Fibroblast of the conjunctiva (primary cell): Measurements from ENCODE around the gene ALG12.

ENCODE experiments used
- DNase-seq: peaks from one replicate; pipeline ENCODE4 v3.0.0-alpha.2; 2010; ENCODE audit warnings: low read depth

ALG12 gene

DNA sequence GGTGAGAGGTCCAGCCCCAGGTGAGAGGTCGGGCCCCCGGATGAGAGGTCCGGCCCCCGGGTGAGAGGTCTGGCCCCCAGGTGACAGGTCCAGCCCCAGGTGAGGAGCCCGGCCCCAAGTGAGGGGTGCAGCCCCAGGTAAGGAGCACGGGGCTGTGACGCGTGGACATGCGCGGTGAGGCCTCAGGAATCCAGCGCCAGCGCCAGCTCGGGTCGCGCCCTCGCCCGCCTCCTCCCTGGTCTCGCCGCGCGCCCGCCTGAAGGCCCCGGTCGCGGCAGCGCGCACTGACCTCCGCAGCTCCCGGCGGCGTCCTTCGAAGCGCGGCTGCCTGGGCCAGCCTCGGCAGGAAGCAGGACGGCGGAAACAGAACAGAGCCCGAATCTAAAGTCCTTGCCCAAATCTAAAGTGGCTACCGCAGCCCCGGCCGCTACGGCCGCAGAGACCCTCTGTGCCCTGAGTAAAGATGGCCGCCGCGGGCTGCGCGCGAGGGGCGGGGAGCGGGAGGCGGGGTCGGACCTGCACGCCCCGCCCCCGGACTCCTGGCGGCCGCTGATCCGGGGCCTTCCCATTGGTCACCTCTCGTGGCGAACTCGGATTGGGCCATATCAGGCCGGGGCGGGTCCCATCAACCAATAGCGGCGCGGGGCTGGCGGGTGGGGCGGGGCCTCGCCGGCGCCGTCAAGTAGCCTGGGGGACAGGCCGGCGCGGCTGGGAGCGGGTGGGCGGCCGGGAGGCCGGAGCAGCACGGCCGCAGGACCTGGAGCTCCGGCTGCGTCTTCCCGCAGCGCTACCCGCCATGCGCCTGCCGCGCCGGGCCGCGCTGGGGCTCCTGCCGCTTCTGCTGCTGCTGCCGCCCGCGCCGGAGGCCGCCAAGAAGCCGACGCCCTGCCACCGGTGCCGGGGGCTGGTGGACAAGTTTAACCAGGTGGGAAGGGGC lies at the start of gene ALG12, which contains the start of gene CRELD2:
Gene ALG12 (minus strand): TSS at position 465 of the 937 bp plus-strand sequence. CDS start 4,673 bp downstream, outside the sequence.
Gene CRELD2 (plus strand): TSS at position 661 of the 937 bp plus-strand sequence. CDS start 136 bp downstream, at position 797.
- peak; percentile 92 for DNase-seq

DNA sequence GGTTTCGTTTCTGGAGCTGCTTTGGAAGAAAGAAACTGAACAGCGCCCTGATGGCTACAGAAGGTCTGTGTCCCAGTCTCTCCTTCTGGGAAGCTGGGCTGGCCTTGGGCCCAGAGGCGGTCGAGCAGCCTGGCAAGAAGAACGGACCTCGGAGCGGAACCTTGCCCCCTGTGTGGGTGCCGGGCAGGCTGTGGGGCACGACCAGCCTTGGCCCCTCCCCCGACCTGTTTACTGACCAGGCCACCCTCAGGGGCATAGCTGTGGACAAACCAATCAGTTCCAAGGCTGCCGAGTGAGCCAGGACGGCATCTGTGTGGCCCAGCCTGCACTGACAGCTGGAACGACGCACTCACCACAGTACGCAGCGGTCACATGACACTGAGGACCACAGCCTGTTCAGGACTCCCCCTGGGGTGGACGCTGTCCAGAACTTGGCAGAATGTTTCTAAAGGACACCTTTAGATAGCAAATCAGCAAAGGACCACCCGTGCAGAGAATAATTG lies 49.5 kb upstream of the ALG12 start:
- DNase-seq: no peak

DNA sequence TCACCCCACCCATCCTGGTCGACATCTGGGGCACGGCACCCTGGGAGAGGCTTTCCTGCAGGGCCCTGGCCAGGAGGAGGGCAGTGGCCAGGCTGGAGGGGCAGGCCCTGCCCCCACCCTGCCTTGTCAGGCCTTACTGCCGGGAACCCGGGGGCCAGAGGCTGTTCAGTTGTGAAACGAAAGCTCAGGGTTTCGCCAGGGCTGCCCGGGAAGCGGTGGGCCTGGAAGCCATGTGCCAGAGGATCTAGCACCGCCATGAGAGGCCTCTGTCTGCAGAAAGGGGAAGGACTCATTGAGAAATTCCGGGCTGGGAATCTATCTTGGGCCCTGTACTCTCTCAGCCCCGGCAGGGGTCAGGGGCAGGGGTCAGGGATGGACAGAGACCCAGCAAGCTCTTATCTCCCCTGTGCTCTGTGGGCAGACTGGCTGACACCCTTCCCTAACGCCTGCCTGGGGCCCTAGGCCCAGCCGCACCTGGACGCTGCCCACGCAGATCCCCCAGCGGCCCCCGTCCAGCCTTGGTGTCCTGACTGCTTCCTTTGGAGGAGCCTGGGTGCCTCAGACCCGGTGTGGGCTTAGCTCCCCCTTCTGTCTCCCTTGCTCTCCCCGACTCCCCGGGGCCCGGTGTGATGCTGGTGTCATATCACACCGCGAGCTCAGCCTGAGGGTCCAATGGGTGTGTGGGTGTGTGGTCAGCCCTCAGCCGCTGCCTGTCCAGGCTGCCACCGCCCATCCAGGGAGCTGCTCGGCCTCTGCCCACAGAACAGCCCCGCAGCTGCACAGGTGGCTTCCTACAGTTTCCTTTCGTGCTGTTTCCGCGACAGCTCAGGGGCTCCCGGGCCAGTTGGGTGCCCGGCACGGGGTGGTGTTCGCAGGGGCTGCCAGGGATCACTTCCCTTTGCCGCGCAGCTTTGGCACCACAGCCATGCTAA lies 48.8 kb upstream of the ALG12 start:
- no peak for DNase-seq

DNA sequence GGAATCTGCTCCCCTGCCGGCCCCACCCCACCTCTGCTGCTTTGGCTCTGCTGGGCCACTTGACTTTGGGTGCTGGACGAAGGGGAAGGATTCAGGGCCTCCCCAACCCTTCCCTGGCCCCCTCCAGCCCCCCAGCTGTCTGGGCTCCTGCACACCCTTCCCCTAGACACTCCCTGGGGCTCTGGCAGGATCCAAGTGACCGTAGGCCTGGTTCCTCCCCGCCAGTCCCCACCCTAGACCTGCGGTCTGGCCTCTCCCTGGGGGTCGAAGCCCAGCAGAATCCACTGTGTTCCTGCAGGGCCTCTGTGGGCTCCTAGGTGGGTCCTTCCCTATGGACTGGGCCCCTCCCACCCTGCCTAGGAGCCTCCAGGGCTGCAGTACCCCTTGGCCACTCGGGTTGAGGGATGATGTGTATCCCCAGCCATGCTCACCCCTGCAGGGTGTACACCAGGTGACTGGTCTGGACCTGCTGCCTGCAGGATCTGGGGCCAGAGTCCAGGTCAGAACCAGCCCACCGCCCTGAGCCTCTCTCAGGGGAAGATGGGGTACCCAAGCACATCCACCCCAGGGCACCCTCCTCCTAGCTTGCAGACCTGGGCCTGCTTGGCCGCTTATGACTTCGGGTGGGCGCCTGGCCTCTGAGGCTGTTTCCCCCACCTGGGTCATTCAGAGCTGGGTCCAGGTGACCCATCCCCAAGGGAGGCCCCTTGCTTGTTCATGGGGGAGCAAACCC lies 48.0 kb upstream of the ALG12 start:
- DNase-seq: no peak

DNA sequence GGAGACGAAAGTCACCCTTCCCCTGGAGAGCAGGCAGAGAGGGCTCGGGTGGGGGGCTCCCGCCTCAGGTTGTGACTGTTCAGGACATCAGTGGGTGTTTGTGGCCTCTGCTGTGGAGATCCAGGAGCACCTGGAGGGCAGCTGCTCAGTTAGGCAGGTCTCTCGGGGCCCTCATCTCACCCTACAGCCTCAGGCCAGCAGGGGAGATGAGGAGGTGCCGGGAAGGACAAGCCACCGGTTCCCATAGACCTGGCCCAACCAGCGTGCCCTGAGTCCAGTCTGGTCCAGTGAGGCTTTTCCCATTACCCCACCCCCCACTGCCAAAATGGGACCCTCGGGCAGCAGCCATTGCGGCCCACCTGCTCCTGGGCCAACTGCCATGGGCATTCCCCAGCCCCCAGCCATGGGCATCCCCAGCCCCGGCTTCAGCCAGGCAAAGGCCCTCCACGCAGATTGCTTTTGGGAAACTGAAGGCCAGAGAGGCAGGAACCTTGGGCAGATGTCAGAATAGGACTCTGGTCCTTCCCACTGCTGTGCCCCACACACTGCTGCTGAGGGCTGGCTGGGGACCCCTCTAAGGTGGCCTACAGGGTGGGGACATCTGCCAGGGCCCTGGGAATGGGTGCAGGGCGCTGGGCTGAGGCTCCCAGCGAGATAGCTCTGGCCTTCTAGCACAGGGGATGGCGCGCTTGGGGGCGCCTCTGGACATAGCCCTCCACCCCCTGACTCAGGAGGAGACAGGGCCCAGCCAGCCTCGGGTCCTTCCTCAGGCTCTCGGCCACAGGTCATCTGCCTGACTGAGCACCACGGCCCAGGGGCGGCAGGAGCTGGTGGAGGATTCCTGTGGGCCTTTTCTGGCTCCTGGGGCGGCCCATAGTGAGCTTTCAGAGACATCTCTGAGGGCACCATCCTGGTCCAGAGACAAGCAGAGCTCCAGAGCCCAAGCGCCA lies 47.1 kb upstream of the ALG12 start:
- no peak for DNase-seq

DNA sequence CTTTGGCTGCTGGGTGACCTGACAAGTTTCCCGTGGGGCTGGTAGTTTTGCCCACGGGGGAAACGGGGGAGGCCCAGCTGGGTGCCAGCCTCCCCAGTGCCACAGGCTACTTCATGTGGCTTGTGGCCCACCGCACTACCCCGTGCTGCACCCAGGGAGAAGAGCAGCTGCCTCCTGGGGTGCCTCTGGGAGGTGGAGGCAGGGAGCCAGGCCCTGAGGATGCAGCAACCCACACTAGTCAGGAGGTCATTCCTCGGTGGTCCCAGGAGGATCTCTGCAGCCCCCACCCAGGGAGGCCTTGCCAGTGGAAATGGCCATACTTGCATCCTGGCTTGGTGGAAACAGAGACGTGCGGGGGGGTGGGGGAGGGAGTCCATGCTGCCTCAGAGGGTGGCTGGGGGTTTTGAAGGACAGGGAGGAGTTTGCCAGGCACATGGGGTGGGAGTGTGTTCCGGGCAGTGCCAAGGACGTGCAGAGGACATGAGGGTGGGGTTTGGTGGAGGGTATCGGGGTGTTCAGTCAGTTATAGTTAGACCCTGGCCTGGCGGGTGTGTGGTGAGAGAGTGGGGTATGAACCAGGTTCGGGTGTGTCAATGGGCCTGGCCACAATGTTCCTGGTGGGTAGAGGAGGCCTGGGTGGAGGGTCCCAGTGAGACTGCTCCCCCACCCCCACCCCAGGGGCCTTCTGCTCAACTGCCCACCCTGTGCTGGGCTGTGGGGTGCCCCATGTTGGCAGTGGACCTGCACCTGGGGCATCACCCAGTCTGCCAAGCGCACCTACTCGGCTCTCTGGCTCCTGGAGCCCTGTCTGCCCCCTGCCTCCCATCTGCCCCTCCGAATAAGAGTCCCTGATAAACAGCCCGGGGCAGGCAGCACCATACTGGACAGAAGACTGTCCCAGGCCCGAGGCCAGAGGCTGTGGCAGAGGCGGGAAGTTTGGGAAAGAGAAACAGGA lies 46.2 kb upstream of the ALG12 start:
- DNase-seq: no peak

DNA sequence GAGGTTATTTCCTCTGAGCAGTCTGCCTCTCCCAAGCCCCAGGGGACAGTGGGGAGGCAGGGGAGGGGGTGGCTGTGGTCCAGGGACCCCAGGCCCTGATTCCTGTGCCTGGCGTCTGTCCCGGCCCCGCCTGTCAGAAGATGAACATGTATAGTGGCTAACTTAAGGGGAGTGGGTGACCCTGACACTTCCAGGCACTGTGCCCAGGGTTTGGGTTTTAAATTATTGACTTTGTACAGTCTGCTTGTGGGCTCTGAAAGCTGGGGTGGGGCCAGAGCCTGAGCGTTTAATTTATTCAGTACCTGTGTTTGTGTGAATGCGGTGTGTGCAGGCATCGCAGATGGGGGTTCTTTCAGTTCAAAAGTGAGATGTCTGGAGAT lies 45.4 kb upstream of the ALG12 start:
- DNase-seq: no peak

DNA sequence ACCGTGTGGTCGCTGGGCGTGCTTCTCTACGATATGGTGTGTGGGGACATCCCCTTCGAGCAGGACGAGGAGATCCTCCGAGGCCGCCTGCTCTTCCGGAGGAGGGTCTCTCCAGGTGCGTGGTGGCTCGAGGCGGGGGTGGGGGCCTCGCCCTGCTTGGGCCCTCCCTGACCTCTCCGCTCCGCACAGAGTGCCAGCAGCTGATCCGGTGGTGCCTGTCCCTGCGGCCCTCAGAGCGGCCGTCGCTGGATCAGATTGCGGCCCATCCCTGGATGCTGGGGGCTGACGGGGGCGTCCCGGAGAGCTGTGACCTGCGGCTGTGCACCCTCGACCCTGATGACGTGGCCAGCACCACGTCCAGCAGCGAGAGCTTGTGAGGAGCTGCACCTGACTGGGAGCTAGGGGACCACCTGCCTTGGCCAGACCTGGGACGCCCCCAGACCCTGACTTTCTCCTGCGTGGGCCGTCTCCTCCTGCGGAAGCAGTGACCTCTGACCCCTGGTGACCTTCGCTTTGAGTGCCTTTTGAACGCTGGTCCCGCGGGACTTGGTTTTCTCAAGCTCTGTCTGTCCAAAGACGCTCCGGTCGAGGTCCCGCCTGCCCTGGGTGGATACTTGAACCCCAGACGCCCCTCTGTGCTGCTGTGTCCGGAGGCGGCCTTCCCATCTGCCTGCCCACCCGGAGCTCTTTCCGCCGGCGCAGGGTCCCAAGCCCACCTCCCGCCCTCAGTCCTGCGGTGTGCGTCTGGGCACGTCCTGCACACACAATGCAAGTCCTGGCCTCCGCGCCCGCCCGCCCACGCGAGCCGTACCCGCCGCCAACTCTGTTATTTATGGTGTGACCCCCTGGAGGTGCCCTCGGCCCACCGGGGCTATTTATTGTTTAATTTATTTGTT lies 44.8 kb upstream of the ALG12 start:
- no peak for DNase-seq

DNA sequence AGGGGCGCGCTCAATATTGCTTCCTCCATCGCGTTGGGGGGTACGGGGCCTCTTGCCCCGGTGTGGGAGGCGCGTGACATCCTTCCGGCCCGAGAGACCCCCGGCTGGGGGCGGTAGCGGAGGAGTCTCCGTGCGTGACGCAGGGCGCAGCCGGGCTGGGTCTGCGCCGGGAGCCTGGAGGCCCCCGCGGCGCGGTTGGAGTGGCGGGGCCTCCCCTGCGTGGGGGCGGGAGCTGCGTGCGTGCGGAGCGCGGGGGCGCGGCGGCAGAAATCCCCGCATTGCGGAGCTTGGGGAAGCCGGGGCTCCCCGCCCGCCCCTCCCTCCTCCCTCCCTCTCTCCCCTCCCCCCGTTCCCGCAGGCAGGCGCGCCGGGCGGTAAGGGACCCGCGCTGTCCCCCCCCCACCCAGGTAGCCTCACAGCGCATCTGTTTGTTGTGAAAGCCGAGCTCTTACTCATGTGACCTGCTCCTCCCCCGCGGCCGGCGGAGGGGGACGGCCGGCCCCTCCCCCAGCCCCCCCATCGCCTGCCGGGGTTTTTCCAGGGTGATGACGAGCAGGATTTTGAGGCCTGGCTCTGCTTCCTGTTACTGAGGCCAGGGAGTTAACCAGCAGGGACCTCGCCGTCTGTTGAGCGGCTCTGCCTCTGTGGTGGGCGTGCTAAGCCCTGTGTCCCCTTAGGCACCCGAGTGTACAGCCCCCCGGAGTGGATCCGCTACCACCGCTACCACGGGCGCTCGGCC lies 43.9 kb upstream of the ALG12 start:
- DNase-seq: peak; percentile 79

DNA sequence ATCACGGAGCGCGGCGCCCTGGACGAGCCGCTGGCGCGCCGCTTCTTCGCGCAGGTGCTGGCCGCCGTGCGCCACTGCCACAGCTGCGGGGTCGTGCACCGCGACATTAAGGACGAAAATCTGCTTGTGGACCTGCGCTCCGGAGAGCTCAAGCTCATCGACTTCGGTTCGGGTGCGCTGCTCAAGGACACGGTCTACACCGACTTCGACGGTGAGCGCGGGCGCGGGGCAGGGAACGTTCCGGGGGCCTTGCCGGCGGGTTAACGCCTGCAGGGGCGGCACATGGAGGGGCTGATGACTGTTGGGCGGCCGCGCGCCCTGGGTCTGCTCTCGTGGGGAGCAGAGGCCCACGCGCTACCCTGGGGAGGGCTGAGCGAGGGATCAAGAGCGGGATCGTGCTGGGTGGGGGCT lies 43.4 kb upstream of the ALG12 start:
- no peak for DNase-seq

DNA sequence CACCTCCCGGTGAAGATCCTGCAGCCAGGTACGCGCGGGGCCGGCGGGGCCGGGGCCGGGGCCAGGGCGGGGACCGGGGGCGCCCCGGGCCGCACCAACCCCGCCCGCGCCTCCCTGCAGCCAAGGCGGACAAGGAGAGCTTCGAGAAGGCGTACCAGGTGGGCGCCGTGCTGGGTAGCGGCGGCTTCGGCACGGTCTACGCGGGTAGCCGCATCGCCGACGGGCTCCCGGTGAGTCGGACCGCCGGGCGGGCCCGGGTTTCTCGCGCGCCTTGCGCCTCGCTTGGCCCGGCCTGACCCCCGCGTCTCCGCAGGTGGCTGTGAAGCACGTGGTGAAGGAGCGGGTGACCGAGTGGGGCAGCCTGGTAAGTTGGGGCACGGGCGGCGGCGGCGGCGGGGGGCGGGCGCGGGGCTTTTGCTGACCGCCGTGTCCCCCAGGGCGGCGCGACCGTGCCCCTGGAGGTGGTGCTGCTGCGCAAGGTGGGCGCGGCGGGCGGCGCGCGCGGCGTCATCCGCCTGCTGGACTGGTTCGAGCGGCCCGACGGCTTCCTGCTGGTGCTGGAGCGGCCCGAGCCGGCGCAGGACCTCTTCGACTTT lies 42.9 kb upstream of the ALG12 start:
- no peak for DNase-seq

DNA sequence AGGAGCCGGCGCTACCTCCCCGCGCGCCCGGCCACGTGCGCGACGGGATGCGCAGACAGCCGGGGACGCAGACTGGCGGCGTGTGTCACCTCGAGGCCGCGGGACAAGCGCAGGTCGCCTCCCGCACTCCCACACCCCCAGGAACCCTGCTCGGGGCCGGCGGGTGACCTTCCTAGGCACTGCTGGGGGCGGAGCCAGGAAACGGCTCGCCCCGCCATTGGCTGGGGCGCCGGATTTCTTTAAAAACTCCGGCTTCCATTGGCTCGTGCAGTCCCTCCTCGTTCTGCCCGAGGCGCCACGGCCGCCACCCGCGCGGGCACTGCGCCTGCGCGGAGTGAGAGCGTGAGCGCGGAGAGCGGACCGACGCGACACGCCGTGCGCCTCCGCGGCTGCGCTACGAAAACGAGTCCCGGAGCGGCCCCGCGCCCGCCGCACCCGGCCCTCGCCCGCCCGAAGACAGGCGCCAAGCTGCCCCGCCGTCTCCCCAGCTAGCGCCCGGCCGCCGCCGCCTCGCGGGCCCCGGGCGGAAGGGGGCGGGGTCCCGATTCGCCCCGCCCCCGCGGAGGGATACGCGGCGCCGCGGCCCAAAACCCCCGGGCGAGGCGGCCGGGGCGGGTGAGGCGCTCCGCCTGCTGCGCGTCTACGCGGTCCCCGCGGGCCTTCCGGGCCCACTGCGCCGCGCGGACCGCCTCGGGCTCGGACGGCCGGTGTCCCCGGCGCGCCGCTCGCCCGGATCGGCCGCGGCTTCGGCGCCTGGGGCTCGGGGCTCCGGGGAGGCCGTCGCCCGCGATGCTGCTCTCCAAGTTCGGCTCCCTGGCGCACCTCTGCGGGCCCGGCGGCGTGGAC lies 42.1 kb upstream of the ALG12 start, which contains the start of gene PIM3:
Gene PIM3 (plus strand): TSS at position 614 of the 846 bp plus-strand sequence. CDS start 176 bp downstream, at position 790.
- peak; percentile 90 for DNase-seq

DNA sequence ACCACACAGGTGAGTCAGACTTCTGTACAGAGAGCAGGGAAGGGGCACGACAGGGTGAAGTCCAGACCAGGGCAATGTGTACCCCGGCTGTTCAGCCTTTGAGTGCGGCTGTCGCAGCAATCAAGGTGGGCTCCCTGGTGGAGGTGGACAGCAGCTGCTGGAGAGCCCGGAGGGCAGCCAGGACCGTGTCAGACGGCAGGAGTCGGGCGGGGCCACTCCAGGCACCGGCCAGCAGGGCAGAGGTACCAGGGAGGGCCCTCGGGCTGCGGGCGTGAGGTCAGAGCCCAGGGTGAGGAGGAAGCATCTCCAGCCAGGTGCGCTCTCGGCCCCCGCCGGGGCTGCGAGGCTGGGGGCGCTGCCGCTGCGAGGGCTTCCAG lies 41.5 kb upstream of the ALG12 start:
- DNase-seq: no peak

DNA sequence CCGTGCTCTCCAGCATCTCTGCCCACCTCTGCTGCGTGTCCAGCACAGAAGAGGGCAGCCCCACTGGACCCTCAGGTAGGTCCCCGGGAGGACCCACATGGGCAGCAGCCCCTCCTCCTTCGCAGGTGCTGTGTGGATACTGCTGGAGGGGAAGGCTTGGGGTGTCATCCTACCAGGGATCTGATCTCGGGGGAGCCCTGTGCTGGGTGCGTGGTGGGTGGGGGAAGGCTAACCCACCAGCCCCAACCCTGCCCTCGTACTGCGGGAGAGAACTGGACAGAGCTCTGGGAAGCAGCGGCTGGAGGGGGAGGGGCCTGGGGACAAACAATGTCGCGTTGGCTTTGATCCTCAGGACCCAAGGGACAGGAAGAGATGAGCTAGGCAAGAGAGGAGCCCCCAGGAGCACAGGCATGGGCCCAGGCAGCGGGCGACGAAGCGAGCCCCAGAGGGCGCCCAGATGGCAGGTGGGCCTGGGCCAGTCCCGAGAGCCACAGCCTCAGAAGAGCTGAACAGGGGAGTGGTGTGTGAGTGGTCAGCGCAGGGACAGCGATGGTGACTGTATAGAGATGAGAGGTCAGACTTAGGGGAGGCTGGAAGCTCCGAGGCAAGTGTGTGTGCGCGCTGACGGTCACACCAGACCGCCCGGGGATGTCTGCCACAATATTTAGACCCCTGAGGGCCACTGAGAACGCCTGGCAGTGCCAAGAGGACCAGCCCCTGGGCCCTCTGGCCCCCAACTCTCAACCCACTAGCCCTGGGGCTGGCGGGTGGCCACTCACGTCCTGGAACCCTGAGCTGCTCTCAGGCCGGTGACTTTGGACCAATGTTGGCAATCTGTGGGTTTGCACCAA lies 40.9 kb upstream of the ALG12 start:
- no peak for DNase-seq

DNA sequence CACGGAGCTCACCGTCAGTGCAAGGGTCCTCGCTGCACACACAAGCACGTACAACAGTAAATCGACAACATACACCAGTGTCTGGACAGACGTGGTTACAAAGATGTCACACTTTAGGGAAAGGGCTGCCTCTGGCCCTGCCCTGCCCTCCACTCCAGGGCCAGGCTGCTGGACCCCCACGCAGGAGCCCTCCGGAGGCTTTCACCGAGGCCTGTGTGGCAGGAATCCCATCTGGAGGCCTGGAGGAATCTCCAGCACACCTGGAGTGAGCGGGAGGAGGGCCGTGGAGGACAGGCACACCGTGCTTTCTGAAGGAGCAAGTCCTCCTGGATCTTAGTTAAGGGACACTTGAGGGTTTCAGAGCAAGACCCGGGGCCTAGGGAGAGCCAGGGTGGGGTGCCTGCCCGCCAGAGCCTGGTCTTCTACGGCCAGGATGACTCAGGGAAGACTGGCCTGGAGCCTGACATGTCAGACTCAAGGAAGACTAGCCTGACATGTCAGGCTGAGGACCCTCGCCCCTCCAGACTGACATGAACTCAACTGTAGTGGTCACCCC lies 40.2 kb upstream of the ALG12 start:
- no peak for DNase-seq
